ENCODE results near the gene MEX3A.
"Not testable (repeated sequence)": the region's sequence is repeated elsewhere in the genome, so short reads cannot be mapped to it uniquely, and the experiment has no call there.

The MEX3A gene, protein sequence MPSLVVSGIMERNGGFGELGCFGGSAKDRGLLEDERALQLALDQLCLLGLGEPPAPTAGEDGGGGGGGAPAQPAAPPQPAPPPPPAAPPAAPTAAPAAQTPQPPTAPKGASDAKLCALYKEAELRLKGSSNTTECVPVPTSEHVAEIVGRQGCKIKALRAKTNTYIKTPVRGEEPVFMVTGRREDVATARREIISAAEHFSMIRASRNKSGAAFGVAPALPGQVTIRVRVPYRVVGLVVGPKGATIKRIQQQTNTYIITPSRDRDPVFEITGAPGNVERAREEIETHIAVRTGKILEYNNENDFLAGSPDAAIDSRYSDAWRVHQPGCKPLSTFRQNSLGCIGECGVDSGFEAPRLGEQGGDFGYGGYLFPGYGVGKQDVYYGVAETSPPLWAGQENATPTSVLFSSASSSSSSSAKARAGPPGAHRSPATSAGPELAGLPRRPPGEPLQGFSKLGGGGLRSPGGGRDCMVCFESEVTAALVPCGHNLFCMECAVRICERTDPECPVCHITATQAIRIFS

DNA sequence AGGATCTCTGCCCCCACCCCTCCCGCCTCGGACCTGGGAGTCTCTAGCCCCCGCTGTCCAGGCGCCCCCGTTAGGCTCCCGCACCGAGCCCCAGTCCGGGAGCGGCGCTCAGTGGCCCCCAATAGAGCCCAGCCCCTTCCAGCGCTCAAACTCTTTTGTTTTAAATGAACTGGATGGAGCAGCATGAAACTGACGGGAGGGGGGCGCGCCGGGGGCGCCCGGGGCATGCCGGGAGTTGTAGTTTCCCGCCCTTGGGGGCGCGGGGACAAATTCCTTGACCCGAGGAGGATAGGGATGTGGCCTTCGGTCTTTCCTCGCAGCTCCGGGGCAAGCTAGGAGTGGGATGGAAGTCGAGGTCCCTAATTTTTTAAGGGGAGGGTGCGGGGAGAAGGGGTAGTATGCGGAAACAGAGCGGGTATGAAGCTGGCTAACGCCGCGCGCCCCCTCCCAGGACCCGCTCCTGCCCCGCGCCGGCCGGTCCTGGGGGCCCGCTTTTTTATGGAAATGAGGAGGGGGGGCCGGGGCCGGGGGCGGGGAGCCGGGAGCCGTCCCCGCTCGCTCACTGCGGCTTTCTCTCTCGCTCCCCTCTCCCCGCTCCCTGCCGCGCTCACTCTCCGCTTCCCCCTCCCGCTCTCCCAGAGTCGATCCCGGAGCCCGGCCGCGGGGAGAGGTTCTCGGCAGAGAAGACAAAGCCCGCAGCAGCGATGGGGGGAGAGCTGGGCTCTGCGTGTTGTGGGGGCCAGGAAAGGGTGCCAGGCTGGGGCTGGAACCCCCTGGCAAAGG is at the start of gene MEX3A:
Gene MEX3A, minus strand, starts transcription at position 157 of the 783 bp plus-strand sequence. CDS start 467 bp downstream, outside the sequence.
- peak in 2 of 4 experiments; percentile 27 to 46 for DNase-seq

DNA sequence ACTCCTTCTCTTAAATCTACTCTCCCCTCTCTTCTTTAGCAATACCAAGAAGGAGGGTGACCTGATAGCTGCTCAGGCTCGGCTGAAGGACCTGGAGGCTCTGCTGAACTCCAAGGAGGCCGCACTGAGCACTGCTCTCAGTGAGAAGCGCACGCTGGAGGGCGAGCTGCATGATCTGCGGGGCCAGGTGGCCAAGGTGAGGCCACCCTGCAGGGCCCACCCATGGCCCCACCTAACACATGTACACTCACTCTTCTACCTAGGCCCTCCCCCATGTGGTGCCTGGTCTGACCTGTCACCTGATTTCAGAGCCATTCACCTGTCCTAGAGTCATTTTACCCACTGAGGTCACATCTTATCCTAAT is 48.3 kb upstream of the MEX3A start:
- no peak for DNase-seq

DNA sequence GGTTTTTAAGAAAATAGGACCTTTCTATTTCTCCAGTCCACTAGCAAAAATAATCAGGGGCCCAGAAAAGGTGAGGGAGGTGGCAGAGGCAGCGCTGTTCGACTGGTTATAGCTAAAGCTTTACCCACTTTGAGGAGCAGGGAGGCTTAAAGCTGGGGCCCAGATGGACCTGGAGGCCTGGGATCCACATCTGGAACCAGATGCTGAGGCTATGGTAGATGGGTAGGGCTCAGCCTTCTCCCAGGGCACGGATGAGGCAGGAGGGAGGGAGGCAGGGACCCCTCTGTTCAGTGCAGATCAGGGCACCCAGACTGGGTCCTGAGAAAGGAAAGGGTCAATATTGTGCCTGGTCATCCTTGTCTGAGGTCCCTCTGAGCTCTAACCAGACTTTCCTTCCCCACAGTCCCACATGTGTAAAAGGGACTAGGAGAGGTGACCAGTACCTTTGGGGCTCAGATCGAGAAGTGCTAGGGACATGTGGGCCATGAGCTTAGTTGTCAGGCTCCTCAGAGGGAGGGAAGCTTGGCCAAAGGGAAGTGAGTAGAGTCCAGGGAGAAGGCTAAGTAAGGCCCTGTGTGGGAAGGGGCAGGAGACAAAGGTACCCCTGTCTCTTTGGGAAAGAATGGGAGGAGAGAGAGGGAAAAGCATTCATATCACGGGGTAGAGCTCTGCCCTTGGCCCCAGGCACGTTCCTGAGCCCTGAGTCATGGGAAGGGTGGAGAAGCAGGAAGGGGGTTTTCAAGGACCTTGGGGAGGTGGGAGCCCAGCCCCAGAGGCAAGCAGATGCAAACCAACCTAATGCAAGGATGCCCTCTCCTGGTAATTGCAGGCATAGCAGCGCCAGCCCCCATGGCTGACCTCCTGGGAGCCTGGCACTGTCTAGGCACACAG is 47.7 kb upstream of the MEX3A start:
- peak; percentile 59 to 73 (median 68) for DNase-seq

DNA sequence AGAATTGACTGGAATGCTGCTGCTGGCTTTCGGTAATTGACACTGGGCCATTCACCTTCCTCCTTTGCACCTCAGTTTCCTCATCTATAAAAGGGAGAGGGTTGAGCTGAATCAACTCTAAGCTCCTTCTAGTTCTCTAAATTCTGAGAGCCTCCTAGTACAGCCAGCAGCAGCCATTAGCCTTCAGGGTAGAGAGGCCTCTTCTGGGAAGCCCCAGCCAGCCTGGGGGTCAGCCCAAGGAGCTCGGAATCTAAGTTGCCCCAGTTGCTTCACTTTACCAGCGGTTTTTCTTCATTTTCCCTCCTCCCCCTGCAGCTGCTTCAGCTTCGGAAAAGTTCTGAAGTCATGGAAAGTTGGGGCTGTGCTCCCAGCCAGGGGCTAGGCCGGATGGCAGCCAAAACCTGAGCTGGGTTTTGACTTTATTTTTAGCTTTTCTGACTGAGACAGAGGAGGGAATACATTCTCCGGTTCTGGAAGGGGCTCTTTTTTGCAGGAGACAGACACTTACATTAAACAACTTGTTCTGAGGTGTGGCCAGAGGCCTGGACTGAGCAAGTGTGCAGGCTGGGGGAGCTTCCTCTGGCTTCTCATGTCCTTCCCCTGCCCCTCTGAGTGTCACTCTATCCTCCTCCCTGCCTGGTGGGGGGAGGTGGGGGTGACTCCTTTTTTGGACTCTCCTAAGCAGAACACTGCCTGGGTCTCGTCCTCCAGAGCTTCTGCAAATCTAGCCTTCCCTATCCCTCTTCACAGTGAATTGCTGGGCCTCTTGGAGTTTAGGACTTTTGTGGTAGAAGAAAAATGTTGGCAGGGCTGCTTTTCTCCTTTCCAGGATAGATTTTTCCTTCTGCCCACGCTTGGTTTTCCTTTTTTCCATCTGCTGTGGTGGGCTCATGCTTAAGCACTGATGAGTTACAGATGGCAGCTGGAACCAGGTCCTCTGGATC is 46.7 kb upstream of the MEX3A start:
- no peak for DNase-seq

DNA sequence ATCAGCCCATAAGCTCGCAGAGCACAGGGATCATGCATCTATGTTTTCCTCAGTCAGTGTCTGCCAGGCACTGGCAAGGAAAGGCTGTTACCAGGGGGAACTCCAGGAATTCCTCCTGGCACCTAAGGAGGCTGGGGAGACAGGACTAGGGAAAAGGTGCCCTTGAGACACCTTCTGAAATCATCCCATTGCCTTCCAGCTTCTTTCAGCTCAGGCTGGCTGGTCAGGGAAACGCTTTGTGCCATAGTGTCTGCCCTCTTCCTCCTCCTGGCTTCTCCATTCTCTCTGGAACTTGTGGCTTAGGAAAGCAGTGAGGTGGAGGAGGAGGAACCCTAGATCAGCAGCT is 46.0 kb upstream of the MEX3A start:
- DNase-seq, result no peak

DNA sequence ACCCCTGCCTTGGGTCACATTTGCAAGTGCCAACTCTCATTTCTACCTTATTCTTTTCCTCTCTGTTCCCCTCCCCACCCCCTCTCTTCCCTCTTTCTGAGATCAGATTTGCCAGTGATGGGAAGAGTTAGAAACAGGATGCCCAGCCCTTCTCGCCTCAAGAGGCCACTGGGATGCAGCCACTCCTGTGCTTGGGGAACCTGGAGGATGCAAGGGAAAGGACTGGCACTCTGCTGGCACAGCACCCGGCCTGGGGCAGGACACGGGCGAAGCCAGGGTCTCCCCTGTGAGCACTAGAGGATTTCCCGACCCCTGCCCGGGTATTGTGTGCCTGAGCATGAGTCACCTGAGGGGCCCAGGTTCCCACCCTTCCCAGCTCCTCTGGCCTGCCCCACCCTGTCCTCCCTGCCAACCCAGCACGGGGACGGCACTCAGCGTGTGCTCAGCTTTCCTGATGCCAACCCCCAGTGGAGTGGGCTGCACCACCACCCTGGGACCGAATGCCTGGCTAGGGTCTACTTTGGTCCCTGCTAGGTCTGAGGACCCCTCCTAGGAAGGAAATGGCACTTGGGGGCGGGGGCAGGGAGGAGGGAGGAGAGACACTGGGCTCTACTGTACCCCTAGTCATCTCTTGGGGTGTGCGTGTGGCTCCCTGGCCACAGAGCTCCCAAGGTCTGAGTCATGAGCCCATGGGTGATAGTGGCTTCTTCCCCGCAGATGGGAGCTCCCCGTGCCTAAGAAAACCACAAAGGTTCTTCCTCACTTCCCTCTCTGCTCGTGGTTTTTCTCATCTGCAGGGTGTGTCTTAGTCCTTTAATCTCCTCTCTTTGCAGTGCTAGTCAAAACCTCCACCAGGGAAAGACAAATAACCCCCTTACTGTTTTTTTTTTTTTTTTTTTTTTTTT is 44.6 kb upstream of the MEX3A start:
- DNase-seq, result peak in 3 of 4 experiments; percentile 21 to 48 (median 25)

DNA sequence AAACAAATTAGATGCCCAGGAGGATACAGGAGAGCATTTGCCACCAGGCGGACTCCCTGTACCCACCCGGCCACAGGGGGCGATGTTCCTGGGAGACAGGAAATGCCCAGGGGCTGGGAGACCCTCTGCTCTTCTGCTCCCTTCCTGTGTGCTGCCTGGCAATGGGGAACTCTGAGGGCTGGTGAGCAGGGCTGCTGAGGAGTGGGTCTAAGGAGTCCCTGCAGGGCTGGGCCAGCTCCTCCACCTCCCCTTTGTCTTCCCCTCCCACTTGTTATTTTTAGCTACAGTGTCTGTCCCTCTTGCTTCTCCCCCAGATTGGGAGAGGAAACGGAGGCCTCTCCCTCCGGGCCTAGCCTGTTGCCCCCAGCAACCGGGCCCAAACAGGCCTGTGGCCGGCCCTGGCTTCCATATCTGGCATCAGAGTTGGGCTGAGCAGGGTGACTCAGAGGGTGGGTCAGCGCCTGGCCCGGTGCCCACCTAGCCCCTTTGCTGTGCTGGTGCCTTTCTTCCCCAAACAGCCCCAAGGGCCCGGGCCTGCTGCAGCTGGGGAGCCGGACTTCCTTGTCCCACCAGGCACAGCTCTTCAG is 43.9 kb upstream of the MEX3A start:
- DNase-seq, result peak in 1 of 4 experiments; percentile 15

DNA sequence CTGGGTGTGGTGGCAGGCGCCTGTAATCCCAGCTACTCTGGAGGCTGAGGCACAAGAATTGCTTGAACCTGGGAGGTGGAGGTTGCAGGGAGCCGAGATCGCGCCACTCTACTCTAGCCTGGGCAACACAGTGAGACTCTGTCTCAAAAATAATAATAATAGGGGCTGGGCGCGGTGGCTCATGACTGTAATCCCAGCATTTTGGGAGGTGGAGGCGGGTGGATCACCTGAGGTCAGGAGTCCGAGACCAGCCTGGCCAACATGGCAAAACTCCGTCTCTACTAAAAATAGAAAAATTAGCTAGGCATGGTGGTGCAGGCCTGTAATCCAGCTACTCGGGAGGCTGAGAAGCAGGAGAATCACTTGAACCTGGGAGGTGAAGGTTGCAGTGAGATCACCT is 43.3 kb upstream of the MEX3A start:
- not testable (repeated sequence) for DNase-seq

DNA sequence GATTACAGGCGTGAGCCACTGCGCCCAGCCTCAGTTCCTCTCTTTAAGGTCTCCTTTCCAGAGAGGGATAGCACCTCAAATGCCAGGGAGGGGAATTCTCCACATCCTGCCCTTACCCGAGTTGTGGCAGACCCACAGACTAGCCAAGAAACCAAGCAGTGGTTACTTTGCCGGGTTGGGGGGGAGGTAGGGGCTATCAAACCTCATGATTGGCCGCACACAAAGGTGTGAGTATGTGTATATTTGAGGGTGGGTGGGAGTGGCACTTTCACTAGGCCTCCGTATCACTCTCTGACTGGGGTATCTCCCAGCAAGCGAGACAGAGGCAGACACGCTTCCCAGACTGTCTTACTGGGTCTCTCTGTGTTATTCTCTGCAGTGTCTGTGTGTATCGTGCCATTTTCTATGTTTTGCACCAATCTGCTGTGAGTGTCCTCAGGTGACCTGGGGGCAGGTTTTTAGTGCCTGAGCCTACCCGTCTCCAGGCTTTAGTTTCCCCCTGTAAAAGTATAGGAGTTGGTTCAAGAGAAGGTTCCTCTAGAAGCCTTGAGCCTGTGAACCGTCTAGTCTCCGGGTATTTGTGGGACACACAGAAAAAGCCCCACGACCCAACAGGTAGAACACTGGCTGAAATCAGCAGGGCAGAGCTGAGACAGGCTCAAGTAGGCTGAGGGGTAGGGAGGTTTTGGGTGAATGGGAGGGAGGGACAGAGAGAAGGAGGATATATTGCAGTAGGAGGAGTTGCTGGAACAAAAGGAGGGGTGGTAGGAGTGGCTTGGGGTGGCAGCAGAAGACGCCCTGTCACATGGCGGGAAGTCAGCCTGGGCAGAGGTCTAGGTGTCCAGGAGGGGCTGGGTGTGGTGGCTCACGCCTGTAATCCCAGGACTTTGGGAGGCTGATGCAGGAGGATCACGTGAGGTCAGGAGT is 42.6 kb upstream of the MEX3A start:
- DNase-seq, result no peak

DNA sequence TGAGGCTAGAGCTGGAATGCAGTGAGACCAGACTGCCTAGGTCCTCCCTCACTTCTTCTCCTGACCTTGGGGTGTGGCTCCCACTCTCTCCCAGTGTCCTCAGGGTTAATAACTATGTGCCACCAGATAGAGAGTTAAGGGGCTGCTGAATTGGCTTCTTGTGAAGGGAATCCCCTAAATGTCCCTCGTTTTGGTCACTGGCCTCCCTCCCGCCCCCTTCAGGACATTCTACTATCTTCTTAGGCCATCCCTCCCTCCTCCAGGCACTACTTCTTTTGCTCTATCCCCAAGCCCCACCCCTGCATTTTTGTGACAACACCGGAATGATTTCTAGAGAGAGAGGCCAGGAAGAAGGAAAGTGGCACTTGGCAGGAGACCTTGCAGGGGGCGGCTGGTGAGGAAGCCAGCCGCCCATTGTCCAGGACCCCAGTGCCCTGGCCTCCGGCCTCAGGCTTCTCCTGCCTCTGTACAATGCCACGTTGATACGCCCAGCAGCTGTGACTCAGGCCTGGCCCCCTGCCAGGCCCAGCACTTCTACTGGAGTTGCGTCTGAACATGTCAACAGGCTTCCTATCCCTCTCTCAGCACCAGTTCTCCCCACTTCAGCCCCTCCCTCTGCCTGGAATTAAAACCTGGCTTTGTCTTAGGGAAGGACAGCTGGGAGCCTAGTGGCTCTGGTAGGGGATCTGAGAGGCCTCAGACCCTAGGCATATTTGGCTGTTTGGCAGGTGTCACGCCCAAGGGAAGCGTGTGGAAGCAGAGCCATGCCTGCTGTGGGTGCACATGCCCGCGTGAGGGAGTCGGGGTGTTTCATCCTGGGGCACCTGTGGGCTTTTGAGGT is 41.3 kb upstream of the MEX3A start:
- peak in 3 of 4 experiments; percentile 30 to 60 (median 41) for DNase-seq

DNA sequence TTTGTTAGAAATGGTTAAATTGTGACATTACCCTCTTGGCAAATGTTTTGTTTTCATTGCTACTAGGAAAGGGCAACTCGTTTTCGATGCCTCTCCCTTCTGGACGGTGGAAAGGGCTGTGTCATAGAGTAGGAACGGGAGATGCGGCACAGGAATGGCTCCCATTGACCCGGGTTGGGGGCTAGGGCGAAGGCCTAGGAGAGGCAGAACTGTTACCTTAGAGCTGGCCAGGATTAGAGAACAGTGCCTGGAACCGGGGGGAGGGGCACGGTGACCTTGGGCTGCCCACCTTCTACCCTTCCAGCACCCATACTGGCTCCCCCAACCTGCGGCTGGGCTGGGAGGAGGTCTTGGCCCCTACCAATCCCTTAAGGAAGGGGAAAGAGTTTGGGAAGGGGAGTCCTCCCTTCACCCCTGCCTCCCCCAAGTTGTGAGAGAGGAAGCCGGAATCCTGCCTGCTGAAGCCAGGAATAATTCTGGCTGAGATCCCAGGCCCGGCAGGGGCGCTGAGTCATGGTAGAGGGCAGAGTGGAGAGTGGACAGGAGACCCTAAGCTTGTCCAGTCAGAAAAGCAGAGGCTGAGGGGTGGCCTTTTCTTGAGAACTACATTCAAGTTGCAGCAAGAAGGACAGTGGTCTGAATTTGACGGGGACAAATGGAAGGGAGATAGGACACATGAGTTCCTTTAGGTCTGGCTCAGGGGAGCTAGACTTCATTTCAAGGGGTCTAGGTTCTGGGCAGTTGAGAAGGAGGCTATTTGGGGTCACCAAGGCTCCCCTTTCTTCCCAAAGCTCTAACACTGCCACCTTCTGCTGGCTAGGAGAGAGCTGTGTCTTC is 40.5 kb upstream of the MEX3A start:
- no peak for DNase-seq

DNA sequence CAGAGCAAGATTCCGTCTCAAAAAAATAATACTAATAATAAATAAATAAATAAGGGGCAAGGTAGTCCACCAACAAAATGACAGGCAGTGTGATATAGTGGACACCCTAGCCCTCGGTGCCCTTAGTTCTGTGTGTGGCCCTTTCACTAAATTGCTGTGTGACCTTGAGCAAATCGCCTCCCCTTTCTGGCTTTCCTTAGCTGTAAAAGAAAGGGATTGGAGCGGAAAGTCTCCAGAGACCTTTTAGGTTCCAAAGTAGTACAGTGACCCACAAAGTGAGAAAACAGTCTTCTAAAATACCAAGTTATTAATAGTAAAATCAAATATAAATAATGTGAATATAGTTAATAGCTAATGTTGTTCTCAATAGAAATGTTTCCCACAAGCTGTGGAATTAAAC is 39.8 kb upstream of the MEX3A start:
- no peak for DNase-seq

DNA sequence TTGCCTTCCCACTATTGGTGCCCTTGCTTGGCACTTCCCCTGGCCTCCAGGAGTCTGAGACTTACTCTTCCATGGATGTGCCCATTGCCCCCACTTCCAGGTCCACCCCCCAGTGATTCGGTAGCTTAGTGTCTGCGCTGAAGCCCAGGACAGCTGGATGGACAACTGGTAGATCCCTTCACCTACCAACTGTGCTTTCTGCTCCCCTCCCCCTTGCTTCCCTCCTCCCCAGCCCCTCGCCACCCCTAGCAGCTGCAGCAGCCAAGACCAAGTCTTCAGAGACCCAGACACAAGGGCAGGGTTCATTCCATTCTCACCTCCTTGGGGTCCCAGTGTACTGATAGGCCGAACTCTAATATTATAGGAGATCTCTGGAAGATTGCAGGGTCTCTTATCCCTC is 39.2 kb upstream of the MEX3A start:
- no peak for DNase-seq

DNA sequence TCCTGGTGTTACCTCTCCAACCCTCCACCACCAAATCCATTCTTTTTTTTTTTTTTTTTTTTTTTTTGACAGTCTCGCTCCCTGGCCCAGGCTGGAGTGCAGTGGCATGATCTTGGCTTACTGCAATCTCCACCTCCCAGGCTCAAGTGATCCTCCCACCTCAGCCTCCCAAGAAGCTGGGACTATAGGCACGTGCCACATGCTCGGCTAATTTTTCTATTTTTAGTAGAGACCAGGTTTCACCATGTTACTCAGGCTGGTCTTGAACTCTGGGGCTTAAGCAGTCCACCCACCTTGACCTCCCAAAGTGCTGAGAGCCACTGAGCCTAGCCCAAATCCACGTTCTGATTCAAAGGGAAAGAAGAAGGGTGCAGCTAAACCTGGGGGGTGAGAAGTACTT is 38.7 kb upstream of the MEX3A start:
- DNase-seq, result not testable (repeated sequence)

DNA sequence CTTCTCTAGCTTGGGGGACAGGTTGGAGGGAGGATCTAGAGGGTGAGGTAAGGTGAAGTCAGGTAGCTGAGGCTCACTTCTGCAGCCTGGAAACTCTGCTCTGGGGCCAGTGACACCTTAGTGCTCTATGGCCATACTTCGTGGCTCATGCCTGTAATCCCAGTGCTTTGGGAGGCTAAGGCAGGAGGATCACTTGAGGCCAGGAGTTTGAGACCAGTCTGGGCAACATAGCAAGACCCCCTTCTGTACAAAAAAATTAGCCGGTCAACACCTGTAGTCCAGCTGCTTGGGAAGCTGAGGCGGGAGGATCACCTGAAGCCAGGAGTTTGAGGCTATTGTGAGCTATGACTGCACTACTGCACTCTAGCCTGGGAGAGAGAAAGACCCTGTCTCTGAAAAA is 38.1 kb upstream of the MEX3A start:
- DNase-seq, result no peak

DNA sequence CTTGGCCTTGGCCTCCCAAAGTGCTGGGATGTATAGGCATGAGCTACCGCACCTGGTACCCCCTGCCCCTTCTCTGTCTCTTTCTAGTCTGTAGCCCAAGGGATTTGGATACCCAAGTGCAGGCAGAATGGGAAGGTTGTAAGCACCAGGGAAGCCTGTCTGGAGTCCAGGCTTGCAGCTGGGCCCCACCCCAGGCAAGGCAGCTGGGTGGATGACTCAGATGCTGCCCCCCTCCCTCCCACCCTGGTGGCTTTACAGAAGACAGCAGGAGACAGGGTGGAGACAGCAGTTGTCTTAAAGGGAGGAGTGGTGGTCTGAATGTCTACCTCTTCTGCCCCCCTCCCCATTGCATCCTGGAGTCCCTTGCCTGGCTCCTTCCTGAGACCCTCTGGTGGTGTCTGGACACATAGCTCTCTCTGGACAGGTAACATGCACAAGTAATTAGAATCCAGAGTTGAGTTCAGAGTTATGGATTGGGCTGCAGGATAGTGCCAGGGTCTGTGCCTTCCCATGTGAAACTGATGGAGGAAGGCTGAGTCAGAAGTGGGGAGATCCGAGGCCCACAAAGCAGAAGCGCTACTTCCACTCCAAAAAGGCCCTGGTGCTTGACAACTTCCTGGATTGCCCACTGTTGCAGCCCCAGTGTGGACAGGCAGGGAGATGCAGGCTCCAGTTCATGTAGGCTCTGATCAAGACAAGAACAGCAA is 37.4 kb upstream of the MEX3A start:
- DNase-seq, result no peak
